PC-9 (cell line): ENCODE results near the gene PPP2R2C. TPM values are rescaled to one million over a fixed set of nuclear protein-coding genes. Genes with fewer than 3 reads are reported as not detected.

Experiments
- BruUV-seq: library from RNA; stranded (reverse); fragments of 400-500 nt; replicated peaks from 2 replicates; lab custom pipeline; 2021; lab: Mats Ljungman, UMichigan
- CTCF ChIA-PET: fragments of 300-600 bp; sonication (Branson Sonifier 250); formaldehyde crosslinking; loops from one replicate; lab custom pipeline; 2022; ENCODE audit warnings: antibody characterized with exemption; lab: Charles Lee
- POLR2A ChIA-PET: fragments of 300-600 bp; sonication (Branson Sonifier 250); formaldehyde crosslinking; loops from one replicate; lab custom pipeline; 2022; ENCODE audit warnings: antibody characterized with exemption; ENCODE audit not compliant: unreplicated experiment; lab: Charles Lee
- DNase-seq, 2 experiments: peaks; one replicate each; pipeline versions ENCODE4 v3.0.0 to v3.0.0-alpha.2; 2015 to 2022; ENCODE audit warnings: mixed read lengths in 1 of 2
- H2AFZ ChIP-seq: fragments of 200-600 bp; sonication (generic); 2 replicates; pipeline ENCODE4 v1.8.1; 2017; ENCODE audit warnings: antibody characterized with exemption
- H3F3A ChIP-seq: fragments of 200-600 bp; sonication (generic); 2 replicates; pipeline ENCODE4 v1.8.1; 2017; ENCODE audit warnings: antibody characterized with exemption, mild to moderate bottlenecking, low read depth; ENCODE audit not compliant: insufficient read depth
- H3K27ac ChIP-seq: fragments of 200-600 bp; sonication (generic); 2 replicates; pipeline ENCODE4 v1.6.1; 2016; ENCODE audit warnings: mixed run types
- H3K27me3 ChIP-seq: fragments of 200-600 bp; sonication (generic); 2 replicates; pipeline ENCODE4 v1.6.1; 2016; ENCODE audit warnings: low read depth, mixed run types; ENCODE audit not compliant: insufficient read depth
- H3K36me3 ChIP-seq: fragments of 200-600 bp; sonication (generic); 2 replicates; pipeline ENCODE4 v1.6.1; 2016; ENCODE audit warnings: low read depth, mixed run types
- H3K4me1 ChIP-seq: fragments of 200-600 bp; sonication (generic); replicated peaks from 2 replicates; pipeline ENCODE4 v1.6.1; 2016; ENCODE audit warnings: mixed run types; ENCODE audit not compliant: insufficient read depth
- H3K4me2 ChIP-seq: fragments of 200-600 bp; sonication (generic); 2 replicates; pipeline ENCODE4 v1.6.1; 2017; ENCODE audit warnings: mixed run types
- H3K4me3 ChIP-seq: fragments of 200-600 bp; sonication (generic); 2 replicates; pipeline ENCODE4 v1.6.1; 2016; ENCODE audit warnings: mixed run types
- H3K79me2 ChIP-seq: fragments of 200-600 bp; sonication (generic); 2 replicates; pipeline ENCODE4 v1.6.1; 2017; ENCODE audit warnings: low read depth, mixed run types
- H3K9me2 ChIP-seq: fragments of 200-600 bp; sonication (generic); 2 replicates; pipeline ENCODE4 v1.8.1; 2017; ENCODE audit warnings: mild to moderate bottlenecking; ENCODE audit not compliant: insufficient read depth
- H3K9me3 ChIP-seq: fragments of 200-600 bp; sonication (generic); 2 replicates; pipeline ENCODE4 v1.8.1; 2016; ENCODE audit warnings: low read depth; ENCODE audit not compliant: insufficient read depth
- H4K20me1 ChIP-seq: fragments of 200-600 bp; sonication (generic); 2 replicates; pipeline ENCODE4 v1.8.1; 2017; ENCODE audit not compliant: insufficient read depth
- CTCF ChIP-seq: fragments of 200-600 bp; sonication (generic); conservative IDR thresholded peaks from 2 replicates; pipeline ENCODE4 v1.6.1; 2017; ENCODE audit warnings: mixed run types, antibody characterized with exemption, mild to moderate bottlenecking, moderate library complexity
- EZH2 ChIP-seq: fragments of 200-600 bp; sonication (generic); IDR thresholded peaks from 2 replicates; pipeline ENCODE4 v1.8.0; 2017; ENCODE audit warnings: antibody characterized with exemption, low read depth
- intact Hi-C: fragments of 100-400 bp; cut with micrococcal nuclease; formaldehyde crosslinking; loops from one replicate; pipeline ENCODE4 v1.10.0; 2022; ENCODE audit not compliant: unreplicated experiment
- total RNA-seq: library from RNA; stranded (reverse); gene quantifications from 2 replicates; pipeline ENCODE4 v1.2.3, GENCODE V29; 2021

The PPP2R2C gene
- total RNA-seq, 1 experiment from 2014 or later, result 40.9 TPM

- no peak overlapping the region for H3K4me2 ChIP-seq
These were observed 162.6 kb downstream of the PPP2R2C start for GRCh38 chr4:6309777-6310176.

GRCh38 chr4:6308899-6309643 is 163.3 kb downstream of the PPP2R2C start:
- Histone ChIP-seq H3K27ac (no peak overlapping the region), H3K36me3 (no peaks in the 10 kb centered on the region), H3K9me3 (no peaks in the 10 kb centered on the region), H3K4me2 (no peak overlapping the region), H3K9me2 (no peaks in the 10 kb centered on the region), H3K4me3 (no peak overlapping the region), H2AFZ (no peak overlapping the region), H3K27me3 (no peaks in the 10 kb centered on the region), H4K20me1 (no peaks in the 10 kb centered on the region), H3K4me1 (peaks cover 10% of the 10 kb centered on the region), H3F3A (peaks cover 8% of the 10 kb centered on the region), H3K79me2 (no peaks in the 10 kb centered on the region)
- peak in 1 of 2 experiments; percentile 50 for DNase-seq
- ChIA-PET CTCF (interaction anchor here (0.6 kb wide), 1 partner anchor 165 kb away, joined by 9 read pairs; no protein-coding TSS in a partner anchor), POLR2A (interaction anchor here (0.6 kb wide), 1 partner anchor 462 kb away, joined by 3 read pairs; no protein-coding TSS in a partner anchor)
- intact Hi-C loops, result loop anchor here (2.0 kb wide), 1 partner anchor 18 kb away; no protein-coding TSS in a partner anchor
- TF ChIP-seq EZH2 (no peak), CTCF (no peak)
- no TSS peak for BruUV-seq

More at GRCh38 chr4:6309777-6310176, 162.6 kb downstream of the PPP2R2C start:
- Histone ChIP-seq H3K4me3 (no peak overlapping the region), H2AFZ (no peak overlapping the region), H4K20me1 (no peaks in the 10 kb centered on the region), H3K27me3 (no peaks in the 10 kb centered on the region), H3K9me3 (no peaks in the 10 kb centered on the region), H3K9me2 (no peaks in the 10 kb centered on the region), H3K79me2 (no peaks in the 10 kb centered on the region), H3K4me1 (peaks cover 10% of the 10 kb centered on the region), H3F3A (peaks cover 8% of the 10 kb centered on the region), H3K36me3 (no peaks in the 10 kb centered on the region), H3K27ac (no peak overlapping the region)
- TF ChIP-seq CTCF, result no peak
- no peak for TF ChIP-seq EZH2
- ChIA-PET CTCF (no interaction called here), POLR2A (interaction anchor here (0.6 kb wide), 1 partner anchor 33 kb away, joined by 3 read pairs; no protein-coding TSS in a partner anchor)
- DNase-seq, result no peak
- no TSS peak for BruUV-seq
- intact Hi-C loops, result loop anchor here (2.0 kb wide), 1 partner anchor 17 kb away; no protein-coding TSS in a partner anchor

GRCh38 chr4:6307891-6308290 is 164.5 kb downstream of the PPP2R2C start:
- Histone ChIP-seq H4K20me1 (no peaks in the 10 kb centered on the region), H3K27me3 (no peaks in the 10 kb centered on the region), H3K27ac (no peak overlapping the region), H3F3A (peaks cover 4% of the 10 kb centered on the region; the same call in 1 of the 2 replicates), H3K9me2 (no peaks in the 10 kb centered on the region), H3K9me3 (no peaks in the 10 kb centered on the region), H3K79me2 (no peaks in the 10 kb centered on the region), H3K4me1 (peaks cover 8% of the 10 kb centered on the region), H3K4me2 (no peak overlapping the region), H3K4me3 (no peak overlapping the region), H3K36me3 (no peaks in the 10 kb centered on the region), H2AFZ (no peak overlapping the region)
- ChIA-PET POLR2A (no interaction called here), CTCF (no interaction called here)
- no peak for DNase-seq
- no peak for TF ChIP-seq CTCF
- TF ChIP-seq EZH2, result no peak
- intact Hi-C loops, result loop anchor here (2.0 kb wide), 1 partner anchor 19 kb away; no protein-coding TSS in a partner anchor
- no TSS peak for BruUV-seq
